WTC11 (cell line): ENCODE measurements around the gene SMAD7. TPM values are rescaled to one million over a fixed set of nuclear protein-coding genes. Genes with fewer than 3 reads are reported as not detected.

Experiments used
- ATAC-seq: fragments of 200-7000 bp; cut with Tn5 transposase; 2 replicates; pipeline ENCODE4 v1.10.0; 2021; ENCODE audit warnings: mild to moderate bottlenecking, moderate library complexity
- CTCF ChIA-PET: fragments of 300-600 bp; sonication (Branson Sonifier 250); formaldehyde crosslinking; loops from one replicate; lab custom pipeline; 2021; ENCODE audit warnings: antibody characterized with exemption; lab: Charles Lee
- POLR2A ChIA-PET: fragments of 350-600 bp; sonication (Branson Sonifier 250); formaldehyde crosslinking; loops from one replicate; lab custom pipeline; 2021; ENCODE audit warnings: antibody characterized with exemption; lab: Charles Lee
- DNase-seq: peaks from one replicate; pipeline ENCODE4 v3.0.0; 2021; ENCODE audit warnings: low spot score
- H3K27ac Mint-ChIP-seq: 2 replicates; pipeline ENCODE4 v1.8.0; 2021; ENCODE audit warnings: mixed read lengths
- H3K27me3 Mint-ChIP-seq: 2 replicates; pipeline ENCODE4 v1.8.0; 2021; ENCODE audit warnings: low read depth, mild to moderate bottlenecking, moderate library complexity, mixed read lengths
- H3K36me3 Mint-ChIP-seq: 2 replicates; pipeline ENCODE4 v1.8.0; 2021; ENCODE audit warnings: mixed read lengths
- H3K4me1 Mint-ChIP-seq: 2 replicates; pipeline ENCODE4 v1.8.0; 2022; ENCODE audit warnings: mixed read lengths
- H3K4me3 Mint-ChIP-seq: 2 replicates; pipeline ENCODE4 v1.8.0; 2021; ENCODE audit warnings: mild to moderate bottlenecking, moderate library complexity, mixed read lengths
- H3K9me3 Mint-ChIP-seq: 2 replicates; pipeline ENCODE4 v1.8.0; 2021; ENCODE audit warnings: mixed read lengths
- AFF4 ChIP-seq: sonication (generic); formaldehyde crosslinking; IDR thresholded peaks from 2 replicates; pipeline ENCODE4 v1.8.1; 2023; ENCODE audit warnings: mild to moderate bottlenecking, missing genetic modification reagents, borderline replicate concordance
- AR ChIP-seq: fragments of 250-450 bp; sonication (Bioruptor Pico); IDR thresholded peaks from 2 replicates; pipeline ENCODE4 v1.9.0; 2021; ENCODE audit warnings: mild to moderate bottlenecking
- ATF3 ChIP-seq: sonication (generic); formaldehyde crosslinking; conservative IDR thresholded peaks from 2 replicates; pipeline ENCODE4 v1.8.1; 2022; ENCODE audit warnings: mild to moderate bottlenecking, missing genetic modification reagents
- ATF6 ChIP-seq: sonication (generic); formaldehyde crosslinking; IDR thresholded peaks from 2 replicates; pipeline ENCODE4 v1.8.1; 2023; ENCODE audit warnings: mild to moderate bottlenecking, missing genetic modification reagents
- CBFB ChIP-seq: sonication (generic); formaldehyde crosslinking; IDR thresholded peaks from 2 replicates; pipeline ENCODE4 v1.8.1; 2022; ENCODE audit warnings: mild to moderate bottlenecking, low read depth, missing genetic modification reagents
- E2F1 ChIP-seq: sonication (generic); formaldehyde crosslinking; IDR thresholded peaks from 2 replicates; pipeline ENCODE4 v1.8.0; 2022; ENCODE audit warnings: mild to moderate bottlenecking, missing genetic modification reagents
- EMX1 ChIP-seq: fragments of 250-450 bp; sonication (Bioruptor Pico); IDR thresholded peaks from 2 replicates; pipeline ENCODE4 v1.8.0; 2021; ENCODE audit warnings: mild to moderate bottlenecking
- ESRRA ChIP-seq: sonication (generic); formaldehyde crosslinking; IDR thresholded peaks from 2 replicates; pipeline ENCODE4 v1.8.1; 2022; ENCODE audit warnings: mild to moderate bottlenecking, missing genetic modification reagents, borderline replicate concordance
- FOXJ3 ChIP-seq: sonication (generic); formaldehyde crosslinking; IDR thresholded peaks from 2 replicates; pipeline ENCODE4 v1.9.0; 2021; ENCODE audit warnings: missing genetic modification reagents, mild to moderate bottlenecking, borderline replicate concordance
- FOXP1 ChIP-seq: sonication (generic); formaldehyde crosslinking; IDR thresholded peaks from 2 replicates; pipeline ENCODE4 v1.8.0; 2022; ENCODE audit warnings: missing genetic modification reagents, mild to moderate bottlenecking, moderate library complexity, borderline replicate concordance
- GTF2I ChIP-seq: fragments of 250-450 bp; sonication (Bioruptor Pico); conservative IDR thresholded peaks from 2 replicates; pipeline ENCODE4 v1.4.0; 2021; ENCODE audit warnings: mild to moderate bottlenecking
- HMGA2 ChIP-seq: fragments of 250-450 bp; sonication (Bioruptor Pico); IDR thresholded peaks from 2 replicates; pipeline ENCODE4 v1.4.0; 2021; ENCODE audit warnings: mild to moderate bottlenecking, moderate library complexity
- JUN ChIP-seq: sonication (generic); formaldehyde crosslinking; IDR thresholded peaks from 2 replicates; pipeline ENCODE4 v1.8.0; 2023; ENCODE audit warnings: mild to moderate bottlenecking, missing genetic modification reagents
- KAT7 ChIP-seq: sonication (generic); formaldehyde crosslinking; IDR thresholded peaks from 2 replicates; pipeline ENCODE4 v1.8.1; 2023; ENCODE audit warnings: missing genetic modification reagents, mild to moderate bottlenecking, borderline replicate concordance
- MYBL2 ChIP-seq: sonication (generic); formaldehyde crosslinking; IDR thresholded peaks from 2 replicates; pipeline ENCODE4 v1.8.1; 2023; ENCODE audit warnings: mild to moderate bottlenecking, moderate library complexity, missing genetic modification reagents
- NFATC4 ChIP-seq: fragments of 250-450 bp; sonication (Bioruptor Pico); IDR thresholded peaks from 2 replicates; pipeline ENCODE4 v1.9.0; 2021; ENCODE audit warnings: mild to moderate bottlenecking
- NFE2L1 ChIP-seq: sonication (generic); formaldehyde crosslinking; IDR thresholded peaks from 2 replicates; pipeline ENCODE4 v1.8.1; 2023; ENCODE audit warnings: missing genetic modification reagents
- TEAD1 ChIP-seq: sonication (generic); formaldehyde crosslinking; IDR thresholded peaks from 2 replicates; pipeline ENCODE4 v1.8.0; 2022; ENCODE audit warnings: mild to moderate bottlenecking, missing genetic modification reagents
- TEAD4 ChIP-seq: sonication (generic); formaldehyde crosslinking; IDR thresholded peaks from 2 replicates; pipeline ENCODE4 v1.8.0; 2022; ENCODE audit warnings: mild to moderate bottlenecking, missing genetic modification reagents
- TP53 ChIP-seq: sonication (generic); formaldehyde crosslinking; IDR thresholded peaks from 2 replicates; pipeline ENCODE4 v1.8.1; 2023; ENCODE audit warnings: mild to moderate bottlenecking, missing genetic modification reagents
- ZBTB21 ChIP-seq: sonication (generic); formaldehyde crosslinking; IDR thresholded peaks from 2 replicates; pipeline ENCODE4 v1.8.1; 2023; ENCODE audit warnings: mild to moderate bottlenecking, missing genetic modification reagents, borderline replicate concordance
- ZNF317 ChIP-seq: sonication (generic); formaldehyde crosslinking; IDR thresholded peaks from 2 replicates; pipeline ENCODE4 v1.8.1; 2023; ENCODE audit warnings: low read depth, mild to moderate bottlenecking, moderate library complexity, missing genetic modification reagents, borderline replicate concordance
- ZNF512 ChIP-seq: sonication (generic); formaldehyde crosslinking; IDR thresholded peaks from 2 replicates; pipeline ENCODE4 v1.8.1; 2022; ENCODE audit warnings: missing genetic modification reagents, borderline replicate concordance
- total RNA-seq: library from RNA; stranded (reverse); gene quantifications from 3 replicates; pipeline ENCODE4 v1.2.3, GENCODE V29; 2021

SMAD7 gene
- total RNA-seq, 1 experiment from 2014 or later: 44.7 TPM

GRCh38 chr18:48877941-48878340 is 72.8 kb downstream of the SMAD7 start:
- peaks cover 6% of the 10 kb centered on the region for H3K36me3 Mint-ChIP-seq
- DNase-seq: no peak
- H3K4me3 Mint-ChIP-seq: no peak overlapping the region
- ATAC-seq: no peak
- ChIA-PET CTCF (interaction anchor here (2.4 kb wide), 1 partner anchor 19 kb away, joined by 8 read pairs; no protein-coding TSS in a partner anchor), POLR2A (no interaction called here)
- no peak overlapping the region for H3K27ac Mint-ChIP-seq
- H3K27me3 Mint-ChIP-seq: no peaks in the 10 kb centered on the region; the same call in 1 of the 2 replicates
- peaks cover 25% of the 10 kb centered on the region for H3K4me1 Mint-ChIP-seq
- peaks cover 15% of the 10 kb centered on the region for H3K9me3 Mint-ChIP-seq
- TF ChIP-seq HMGA2 (no peak), E2F1 (no peak), NFE2L1 (CRISPR knock-in tag) (no peak), TEAD1 (CRISPR knock-in tag) (no peak), ATF6 (CRISPR knock-in tag) (no peak), CBFB (CRISPR knock-in tag) (no peak), ZNF317 (CRISPR knock-in tag) (no peak), AFF4 (CRISPR knock-in tag) (no peak), ATF3 (CRISPR knock-in tag) (no peak)

- Mint-ChIP-seq H3K27me3 (peaks cover 5% of the 10 kb centered on the region), H3K9me3 (peaks cover 15% of the 10 kb centered on the region), H3K36me3 (peaks cover 6% of the 10 kb centered on the region), H3K4me1 (peaks cover 29% of the 10 kb centered on the region), H3K27ac (no peak overlapping the region; the same call in 1 of the 2 replicates), H3K4me3 (no peak overlapping the region)
- ChIA-PET POLR2A (interaction anchor here (0.7 kb wide), 1 partner anchor 13 kb away, joined by 3 read pairs; no protein-coding TSS in a partner anchor), CTCF (interaction anchor here (0.7 to 2.4 kb wide), 13 partner anchors 12 to 196 kb away, joined by 3 to 11 read pairs (median 4); no protein-coding TSS in a partner anchor)
- ATAC-seq: no peak
- no peak for DNase-seq
- TF ChIP-seq GTF2I (CRISPR knock-in tag) (no peak), KAT7 (no peak), MYBL2 (CRISPR knock-in tag) (no peak), ESRRA (CRISPR knock-in tag) (no peak), AR (CRISPR knock-in tag) (no peak), FOXJ3 (CRISPR knock-in tag) (no peak), JUN (CRISPR knock-in tag) (no peak), ZNF512 (CRISPR knock-in tag) (no peak), NFATC4 (CRISPR knock-in tag) (no peak), FOXP1 (CRISPR knock-in tag) (no peak), TEAD4 (CRISPR knock-in tag) (no peak), TP53 (CRISPR knock-in tag) (no peak), EMX1 (no peak), E2F1 (no peak), ZBTB21 (CRISPR knock-in tag) (no peak)
Measured at GRCh38 chr18:48876590-48876989, 74.2 kb downstream of the SMAD7 start.
